D721Med (cell line): ENCODE results near the gene ABCB11.

Experiments used
- DNase-seq: peaks from one replicate; pipeline ENCODE4 v3.0.0; 2011; ENCODE audit warnings: low spot score; ENCODE audit not compliant: insufficient read length
- FAIRE-seq: peaks from 2 replicates; lab custom pipeline; 2011; peaks lifted over from hg19 to GRCh38; lab: Jason Lieb, UNC
- CTCF ChIP-seq: IDR thresholded peaks from 2 replicates; pipeline ENCODE4 v1.5.1; 2012; ENCODE audit warnings: mild to moderate bottlenecking, control low read depth; ENCODE audit not compliant: insufficient read depth; ENCODE audit errors: missing control alignments

The ABCB11 gene

GRCh38 chr2:168997794-168998193, 33.3 kb downstream of the ABCB11 start:
- DNase-seq (no peak), FAIRE-seq (no peak)
- TF ChIP-seq CTCF = no peak

GRCh38 chr2:168997118-168997521, 34.0 kb downstream of the ABCB11 start:
- FAIRE-seq (no peak), DNase-seq (no peak)
- no peak for TF ChIP-seq CTCF

- DNase-seq = no peak
- FAIRE-seq = no peak
- no peak for TF ChIP-seq CTCF
Measured at GRCh38 chr2:168995744-168996143, 35.4 kb downstream of the ABCB11 start.

- TF ChIP-seq CTCF = no peak
- no peak for DNase-seq
- no peak for FAIRE-seq
Measured at GRCh38 chr2:168993538-168993937, 37.6 kb downstream of the ABCB11 start.

- FAIRE-seq (no peak), DNase-seq (no peak)
- TF ChIP-seq CTCF = no peak
Measured at GRCh38 chr2:168992591-168993349, 38.4 kb downstream of the ABCB11 start.

GRCh38 chr2:168992026-168992425, 39.1 kb downstream of the ABCB11 start:
- DNase-seq (no peak), FAIRE-seq (no peak)
- no peak for TF ChIP-seq CTCF

- FAIRE-seq = no peak
- TF ChIP-seq CTCF = no peak
- no peak for DNase-seq
Measured at GRCh38 chr2:168988755-168989154, 42.4 kb downstream of the ABCB11 start.
